Astrocyte of the cerebellum (primary cell): ENCODE measurements around the gene CSPG5.

Experiments used
- DNase-seq: peaks from one replicate; pipeline ENCODE4 v3.0.0-alpha.2; 2011; ENCODE audit warnings: low read depth
- H3K4me3 ChIP-seq: 2 replicates; pipeline ENCODE4 v1.5.1; 2011; ENCODE audit warnings: mild to moderate bottlenecking, low read depth, low read length, moderate library complexity
- CTCF ChIP-seq: IDR thresholded peaks from 2 replicates; pipeline ENCODE4 v1.5.1; 2012; ENCODE audit warnings: low read length, low read depth, moderate library complexity, mild to moderate bottlenecking; ENCODE audit errors: missing control alignments
- in situ Hi-C: cut with HindIII; loops from 2 replicates; pipeline ENCODE4 v1.10.0; 2017; ENCODE audit warnings: low sequenced_read_pairs

Gene CSPG5

GRCh38 chr3:47533481-47533880 is 45.2 kb downstream of the CSPG5 start:
- in situ Hi-C loops, result no loop called here
- DNase-seq, result no peak
- no peak overlapping the region for H3K4me3 ChIP-seq
- TF ChIP-seq CTCF, result no peak

- in situ Hi-C loops, result no loop called here
- DNase-seq, result no peak
- no peak overlapping the region for H3K4me3 ChIP-seq
- no peak for TF ChIP-seq CTCF
Observed at GRCh38 chr3:47527952-47528725, 50.5 kb downstream of the CSPG5 start.

DNA sequence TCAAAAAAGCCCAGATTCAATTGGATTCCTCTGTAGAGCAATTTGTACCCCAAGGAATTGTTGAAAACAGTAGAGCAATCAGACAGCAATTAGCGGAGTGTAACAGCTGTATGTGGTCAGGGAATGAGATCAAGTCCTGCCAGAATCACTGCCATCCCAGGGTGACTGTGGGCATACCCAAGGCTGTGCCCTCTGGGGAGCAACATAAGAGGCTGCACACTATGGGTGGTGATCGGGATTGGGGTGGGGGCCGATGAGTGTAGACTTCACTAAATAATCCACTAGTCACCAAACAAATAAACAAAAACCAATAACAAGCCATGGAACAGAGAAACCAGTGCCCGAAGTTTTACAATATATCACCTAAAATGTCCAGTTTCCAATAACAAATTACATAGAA is 53.0 kb downstream of the CSPG5 start:
- DNase-seq, result no peak
- in situ Hi-C loops, result no loop called here
- no peak for TF ChIP-seq CTCF
- no peak overlapping the region for H3K4me3 ChIP-seq

- in situ Hi-C loops, result no loop called here
- no peak for TF ChIP-seq CTCF
- H3K4me3 ChIP-seq, result no peak overlapping the region
- no peak for DNase-seq
Observed at GRCh38 chr3:47523310-47524073, 55.2 kb downstream of the CSPG5 start.

GRCh38 chr3:47522082-47522987 is 56.3 kb downstream of the CSPG5 start:
- in situ Hi-C loops, result no loop called here
- no peak overlapping the region for H3K4me3 ChIP-seq
- TF ChIP-seq CTCF, result peak; percentile 82
- DNase-seq, result peak; percentile 79

GRCh38 chr3:47520756-47521155 is 57.9 kb downstream of the CSPG5 start:
- no peak for TF ChIP-seq CTCF
- in situ Hi-C loops, result no loop called here
- DNase-seq, result no peak
- H3K4me3 ChIP-seq, result no peak overlapping the region
